Astrocyte (in vitro differentiated cells and primary cell): Measurements from ENCODE around the gene WDR27. TPM values are rescaled to one million over a fixed set of nuclear protein-coding genes. Genes with fewer than 3 reads are reported as not detected.
A peak's percentile ranks its signal among the peaks of the same experiment; 100 is the strongest.

ENCODE experiments used
- DNase-seq: peaks from one replicate; pipeline ENCODE4 v3.0.0-alpha.2; 2010; ENCODE audit warnings: low read depth
- FAIRE-seq: peaks from 2 replicates; lab custom pipeline; 2011; peaks lifted over from hg19 to GRCh38; lab: Jason Lieb, UNC
- H2AFZ ChIP-seq: 2 replicates; pipeline ENCODE4 v1.6.0; 2012; ENCODE audit warnings: low read depth, low read length, inconsistent platforms
- H3K27ac ChIP-seq: 2 replicates; pipeline ENCODE4 v1.5.1; 2011; ENCODE audit warnings: low read depth, low read length, inconsistent platforms
- H3K27me3 ChIP-seq: 2 replicates; pipeline ENCODE4 v1.6.0; 2011; ENCODE audit warnings: low read length, inconsistent platforms; ENCODE audit not compliant: insufficient read depth
- H3K36me3 ChIP-seq: 2 replicates; pipeline ENCODE4 v1.5.1; 2011; ENCODE audit warnings: low read length, inconsistent platforms; ENCODE audit not compliant: insufficient read depth
- H3K4me1 ChIP-seq: 2 replicates; pipeline ENCODE4 v1.5.1; 2011; ENCODE audit warnings: low read length, inconsistent platforms; ENCODE audit not compliant: insufficient read depth
- H3K4me2 ChIP-seq: 2 replicates; pipeline ENCODE4 v1.6.0; 2012; ENCODE audit warnings: low read length, inconsistent platforms
- H3K4me3 ChIP-seq: 2 replicates; pipeline ENCODE4 v1.5.1; 2011; ENCODE audit warnings: low read depth, mild to moderate bottlenecking, low read length, inconsistent platforms; ENCODE audit not compliant: insufficient read depth
- H3K79me2 ChIP-seq: 2 replicates; pipeline ENCODE4 v1.6.0; 2012; ENCODE audit warnings: mild to moderate bottlenecking, low read length, inconsistent platforms; ENCODE audit not compliant: insufficient read depth
- H3K9ac ChIP-seq: 2 replicates; pipeline ENCODE4 v1.6.0; 2012; ENCODE audit warnings: mild to moderate bottlenecking, low read length, inconsistent platforms
- H3K9me3 ChIP-seq: 2 replicates; pipeline ENCODE4 v1.5.1; 2012; ENCODE audit warnings: low read depth, mild to moderate bottlenecking, low read length, inconsistent platforms; ENCODE audit not compliant: insufficient read depth
- H4K20me1 ChIP-seq: 2 replicates; pipeline ENCODE4 v1.6.0; 2012; ENCODE audit warnings: low read length, inconsistent platforms; ENCODE audit not compliant: insufficient read depth
- H3K27ac Mint-ChIP-seq: one replicate; pipeline ENCODE4 v1.8.0; 2021; ENCODE audit warnings: mild to moderate bottlenecking, mixed read lengths; ENCODE audit not compliant: unreplicated experiment
- H3K27me3 Mint-ChIP-seq: one replicate; pipeline ENCODE4 v1.8.0; 2021; ENCODE audit warnings: low read depth, mixed read lengths; ENCODE audit not compliant: unreplicated experiment
- H3K36me3 Mint-ChIP-seq: one replicate; pipeline ENCODE4 v1.8.0; 2021; ENCODE audit warnings: low read depth, mixed read lengths; ENCODE audit not compliant: unreplicated experiment
- H3K4me1 Mint-ChIP-seq: one replicate; pipeline ENCODE4 v1.8.0; 2021; ENCODE audit warnings: low read depth, mixed read lengths; ENCODE audit not compliant: unreplicated experiment
- H3K4me3 Mint-ChIP-seq: one replicate; pipeline ENCODE4 v1.8.0; 2021; ENCODE audit warnings: mild to moderate bottlenecking, moderate library complexity, mixed read lengths; ENCODE audit not compliant: unreplicated experiment
- H3K9me3 Mint-ChIP-seq: one replicate; pipeline ENCODE4 v1.8.0; 2021; ENCODE audit warnings: mild to moderate bottlenecking, mixed read lengths; ENCODE audit not compliant: unreplicated experiment
- CTCF ChIP-seq: IDR thresholded peaks from 2 replicates; pipeline ENCODE4 v1.5.1; 2011; ENCODE audit warnings: low read depth, mild to moderate bottlenecking, inconsistent platforms, low read length, moderate library complexity; ENCODE audit not compliant: insufficient read depth
- EZH2 ChIP-seq: IDR thresholded peaks from 2 replicates; pipeline ENCODE4 v1.6.1; 2012; ENCODE audit warnings: mild to moderate bottlenecking, low read length, inconsistent platforms; ENCODE audit not compliant: insufficient read depth
- total RNA-seq: library from RNA; stranded (reverse); gene quantifications from 2 replicates; pipeline ENCODE4 v1.2.1, GENCODE V29; 2021

Gene WDR27
- total RNA-seq, 1 donor from 2014 or later: 31.2 TPM

- Mint-ChIP-seq H3K36me3 (no peaks in the 10 kb centered on the region), H3K4me1 (peaks cover 10% of the 10 kb centered on the region), H3K27ac (no peak overlapping the region), H3K4me3 (no peak overlapping the region), H3K9me3 (no peaks in the 10 kb centered on the region), H3K27me3 (no peaks in the 10 kb centered on the region)
- Histone ChIP-seq H3K79me2 (no peaks in the 10 kb centered on the region), H3K9ac (no peak overlapping the region), H4K20me1 (no peaks in the 10 kb centered on the region), H3K4me3 (no peak overlapping the region), H3K4me1 (no peaks in the 10 kb centered on the region), H3K27ac (no peak overlapping the region), H3K36me3 (no peaks in the 10 kb centered on the region), H3K4me2 (no peak overlapping the region), H3K9me3 (no peaks in the 10 kb centered on the region), H3K27me3 (no peaks in the 10 kb centered on the region), H2AFZ (no peak overlapping the region)
- peak; percentile 20 for DNase-seq
- no peak for FAIRE-seq
- TF ChIP-seq CTCF (no peak), EZH2 (no peak)
These were observed 174.5 kb downstream of the WDR27 start for GRCh38 chr6:169527306-169527705.

GRCh38 chr6:169521825-169522224, 180.0 kb downstream of the WDR27 start:
- H3K4me3 ChIP-seq: no peak overlapping the region
- H3K27ac ChIP-seq: no peak overlapping the region
- Mint-ChIP-seq H3K27ac (no peak overlapping the region), H3K4me1 (no peaks in the 10 kb centered on the region), H3K36me3 (peaks cover 10% of the 10 kb centered on the region), H3K27me3 (no peaks in the 10 kb centered on the region), H3K4me3 (no peak overlapping the region), H3K9me3 (peaks cover 10% of the 10 kb centered on the region)
- DNase-seq (no peak), FAIRE-seq (no peak)
- no peak overlapping the region for H2AFZ ChIP-seq
- H3K4me1 ChIP-seq: no peaks in the 10 kb centered on the region
- no peaks in the 10 kb centered on the region for H3K36me3 ChIP-seq
- no peaks in the 10 kb centered on the region for H3K27me3 ChIP-seq
- no peaks in the 10 kb centered on the region for H3K9me3 ChIP-seq
- TF ChIP-seq EZH2 (no peak), CTCF (no peak)
- no peaks in the 10 kb centered on the region for H3K79me2 ChIP-seq
- H3K4me2 ChIP-seq: no peak overlapping the region
- H4K20me1 ChIP-seq: no peaks in the 10 kb centered on the region
- no peak overlapping the region for H3K9ac ChIP-seq

- Histone ChIP-seq H3K9ac (no peak overlapping the region), H3K27me3 (no peaks in the 10 kb centered on the region), H3K4me1 (no peaks in the 10 kb centered on the region), H3K9me3 (no peaks in the 10 kb centered on the region), H2AFZ (no peak overlapping the region), H3K79me2 (no peaks in the 10 kb centered on the region), H3K36me3 (no peaks in the 10 kb centered on the region), H3K4me2 (no peak overlapping the region), H3K4me3 (no peak overlapping the region), H3K27ac (no peak overlapping the region), H4K20me1 (no peaks in the 10 kb centered on the region)
- FAIRE-seq: no peak
- no peak overlapping the region for H3K4me3 Mint-ChIP-seq
- H3K4me1 Mint-ChIP-seq: no peaks in the 10 kb centered on the region
- peaks cover 10% of the 10 kb centered on the region for H3K9me3 Mint-ChIP-seq
- DNase-seq: peak; percentile 38
- no peak overlapping the region for H3K27ac Mint-ChIP-seq
- H3K27me3 Mint-ChIP-seq: no peaks in the 10 kb centered on the region
- peak; percentile 40 for TF ChIP-seq CTCF
- no peak for TF ChIP-seq EZH2
- peaks cover 10% of the 10 kb centered on the region for H3K36me3 Mint-ChIP-seq
These were observed 181.7 kb downstream of the WDR27 start for GRCh38 chr6:169520104-169520503.
